H9 (cell line): Measurements from ENCODE around the gene SIRPD. TPM values are rescaled to one million over a fixed set of nuclear protein-coding genes. Genes with fewer than 3 reads are reported as not detected.

ENCODE experiments used
- DNase-seq: peaks from one replicate; pipeline ENCODE4 v3.0.0-alpha.2; 2017
- H2AFZ ChIP-seq: one replicate; pipeline ENCODE4 v1.6.1; 2013; ENCODE audit warnings: mild to moderate bottlenecking, low read length, control low read depth, moderate library complexity
- H2AK5ac ChIP-seq: 2 replicates; pipeline ENCODE4 v1.6.1; 2013; ENCODE audit warnings: low read length, control low read depth, mixed read lengths; ENCODE audit not compliant: insufficient read length
- H2BK120ac ChIP-seq: one replicate; pipeline ENCODE4 v1.6.1; 2013; ENCODE audit warnings: low read depth, mild to moderate bottlenecking, low read length, control low read depth, inconsistent platforms; ENCODE audit not compliant: poor library complexity, severe bottlenecking
- H2BK12ac ChIP-seq: 2 replicates; pipeline ENCODE4 v1.6.1; 2013; ENCODE audit warnings: low read length, control low read depth, mixed read lengths, low read depth; ENCODE audit not compliant: insufficient read length
- H2BK15ac ChIP-seq: 2 replicates; pipeline ENCODE4 v1.6.1; 2013; ENCODE audit warnings: low read depth, low read length, control low read depth
- H2BK20ac ChIP-seq: one replicate; pipeline ENCODE4 v1.6.1; 2013; ENCODE audit warnings: low read depth, mild to moderate bottlenecking, low read length, control low read depth, inconsistent platforms; ENCODE audit not compliant: poor library complexity, severe bottlenecking
- H2BK5ac ChIP-seq: 2 replicates; pipeline ENCODE4 v1.6.1; 2013; ENCODE audit warnings: low read length, control low read depth, mixed read lengths; ENCODE audit not compliant: insufficient read length
- H3K14ac ChIP-seq: 2 replicates; pipeline ENCODE4 v1.6.1; 2013; ENCODE audit warnings: low read length, control low read depth; ENCODE audit not compliant: insufficient read depth
- H3K18ac ChIP-seq: 2 replicates; pipeline ENCODE4 v1.6.1; 2013; ENCODE audit warnings: low read depth, mild to moderate bottlenecking, mixed read lengths, low read length, control low read depth; ENCODE audit not compliant: insufficient read length
- H3K23ac ChIP-seq: 2 replicates; pipeline ENCODE4 v1.6.1; 2013; ENCODE audit warnings: low read length, control low read depth, mixed read lengths, low read depth; ENCODE audit not compliant: insufficient read length
- H3K23me2 ChIP-seq: 2 replicates; pipeline ENCODE4 v1.6.1; 2013; ENCODE audit warnings: low read depth, mild to moderate bottlenecking, mixed read lengths, low read length, control low read depth; ENCODE audit not compliant: insufficient read length, poor library complexity, severe bottlenecking
- H3K27ac ChIP-seq: 2 replicates; pipeline ENCODE4 v1.5.1; 2013; ENCODE audit warnings: low read length, control low read depth, mixed read lengths, low read depth; ENCODE audit not compliant: insufficient read length
- H3K27me3 ChIP-seq: 2 replicates; pipeline ENCODE4 v1.6.1; 2013; ENCODE audit warnings: low read length, control low read depth, inconsistent platforms; ENCODE audit not compliant: insufficient read depth
- H3K4ac ChIP-seq: 2 replicates; pipeline ENCODE4 v1.6.1; 2013; ENCODE audit warnings: low read depth, mild to moderate bottlenecking, control low read depth, inconsistent platforms, low read length, moderate library complexity
- H3K4me1 ChIP-seq: 2 replicates; pipeline ENCODE4 v1.6.1; 2013; ENCODE audit warnings: low read length, control low read depth, inconsistent platforms; ENCODE audit not compliant: insufficient read depth
- H3K4me2 ChIP-seq: 2 replicates; pipeline ENCODE4 v1.6.1; 2013; ENCODE audit warnings: low read length, control low read depth, mixed read lengths; ENCODE audit not compliant: insufficient read length, insufficient read depth
- H3K56ac ChIP-seq: 2 replicates; pipeline ENCODE4 v1.6.1; 2013; ENCODE audit warnings: low read depth, mild to moderate bottlenecking, mixed read lengths, low read length, control low read depth; ENCODE audit not compliant: insufficient read length
- H3K79me1 ChIP-seq: 2 replicates; pipeline ENCODE4 v1.6.1; 2013; ENCODE audit warnings: low read depth, mild to moderate bottlenecking, moderate library complexity, low read length, control low read depth, inconsistent platforms; ENCODE audit not compliant: insufficient read depth, poor library complexity, severe bottlenecking
- H3K79me2 ChIP-seq: 2 replicates; pipeline ENCODE4 v1.6.1; 2013; ENCODE audit warnings: low read length, control low read depth, inconsistent platforms; ENCODE audit not compliant: insufficient read depth
- H3K9ac ChIP-seq: 2 replicates; pipeline ENCODE4 v1.6.1; 2013; ENCODE audit warnings: low read length, control low read depth, mixed read lengths; ENCODE audit not compliant: insufficient read length; ENCODE audit errors: extremely low read depth
- H3K9me3 ChIP-seq: one replicate; pipeline ENCODE4 v1.6.1; 2013; ENCODE audit warnings: low read depth, low read length, inconsistent platforms; ENCODE audit not compliant: control insufficient read depth
- H3T11ph ChIP-seq: one replicate; pipeline ENCODE4 v1.6.1; 2013; ENCODE audit warnings: mild to moderate bottlenecking, low read length, control low read depth, inconsistent platforms
- H4K20me1 ChIP-seq: one replicate; pipeline ENCODE4 v1.6.1; 2013; ENCODE audit not compliant: control insufficient read depth, insufficient read length, insufficient read depth
- H4K5ac ChIP-seq: 2 replicates; pipeline ENCODE4 v1.6.1; 2013; ENCODE audit warnings: low read depth, mild to moderate bottlenecking, mixed read lengths, low read length, control low read depth; ENCODE audit not compliant: insufficient read length
- H4K8ac ChIP-seq: replicated peaks from 2 replicates; pipeline ENCODE4 v1.6.1; 2013; ENCODE audit warnings: low read length, control low read depth, mixed read lengths, low read depth; ENCODE audit not compliant: insufficient read length
- H4K91ac ChIP-seq: 2 replicates; pipeline ENCODE4 v1.6.1; 2013; ENCODE audit warnings: low read depth, mild to moderate bottlenecking, moderate library complexity, mixed read lengths, low read length, control low read depth; ENCODE audit not compliant: insufficient read length
- H3K27ac Mint-ChIP-seq, 3 experiments: 2 replicates in 2 of 3; 3 replicates in 1 of 3; pipeline ENCODE4 v1.8.0; 2020 to 2021; ENCODE audit warnings: mixed read lengths in 3 of 3, mild to moderate bottlenecking in 1 of 3, moderate library complexity in 1 of 3
- H3K27me3 Mint-ChIP-seq: 2 replicates; pipeline ENCODE4 v1.8.0; 2021; ENCODE audit warnings: low read depth, mild to moderate bottlenecking, moderate library complexity, mixed read lengths
- H3K36me3 Mint-ChIP-seq, 3 experiments: 2 replicates in 2 of 3; 3 replicates in 1 of 3; pipeline ENCODE4 v1.8.0; 2020 to 2021; ENCODE audit warnings: low read depth in 3 of 3, mixed read lengths in 3 of 3; ENCODE audit not compliant: insufficient read depth in 1 of 3
- H3K4me1 Mint-ChIP-seq, 2 experiments: 2 replicates each; pipeline ENCODE4 v1.8.0; 2020; ENCODE audit warnings: mixed read lengths in 2 of 2
- H3K4me3 Mint-ChIP-seq, 2 experiments: 2 replicates in 1 of 2; 3 replicates in 1 of 2; pipeline ENCODE4 v1.8.0; 2020 to 2021; ENCODE audit warnings: mild to moderate bottlenecking in 2 of 2, mixed read lengths in 2 of 2, moderate library complexity in 1 of 2
- H3K9me3 Mint-ChIP-seq, 2 experiments: 2 replicates in 1 of 2; 3 replicates in 1 of 2; pipeline ENCODE4 v1.8.0; 2020; ENCODE audit warnings: mild to moderate bottlenecking in 2 of 2, mixed read lengths in 2 of 2, moderate library complexity in 1 of 2
- CTCF ChIP-seq: fragments of 200-600 bp; sonication (generic); conservative IDR thresholded peaks from 3 replicates; pipeline ENCODE4 v1.8.0; 2021; ENCODE audit warnings: antibody characterized with exemption, mild to moderate bottlenecking
- WGBS: extraction: QIAGEN DNeasy Blood & Tissue Kit; methylation state at CpG from one replicate; pipeline ENCODE4 v1.1.7; 2013; ENCODE audit warnings: missing lambda C conversion rate, low lambda C conversion rate, mixed read lengths; ENCODE audit not compliant: insufficient read length; ENCODE audit errors: extremely low coverage; 5-methylcytosine and 5-hydroxymethylcytosine counted together
- total RNA-seq: library from RNA; stranded (reverse); gene quantifications from 2 replicates; pipeline ENCODE4 v1.2.1, GENCODE V29; 2021

The SIRPD gene
- total RNA-seq, 1 experiment from 2014 or later: not detected

- Histone ChIP-seq H4K20me1 (no peaks in the 10 kb centered on the region), H4K91ac (no peak overlapping the region)
- H3K27ac Mint-ChIP-seq: peak overlapping the region in 1 of 3 experiments; percentile 55; a peak in 1 of 7 replicates
Measured at GRCh38 chr20:1507276-1507675, 50.2 kb downstream of the SIRPD start.

More at GRCh38 chr20:1507276-1507675, 50.2 kb downstream of the SIRPD start:
- H3K9me3 Mint-ChIP-seq: peaks cover 9 to 10% of the 10 kb centered on the region in 2 experiments
- no peak overlapping the region for H3K4me3 Mint-ChIP-seq
- H2BK120ac ChIP-seq: no peak overlapping the region
- no peak overlapping the region for H3K56ac ChIP-seq
- no peak overlapping the region for H2AFZ ChIP-seq
- H2BK12ac ChIP-seq: no peak overlapping the region
- DNase-seq: no peak
- no CpG with 5 or more reads among the region's 3 CpGs for WGBS
- no peak overlapping the region for H3K4ac ChIP-seq
- no peak overlapping the region for H3K14ac ChIP-seq
- no peaks in the 10 kb centered on the region for H3K9me3 ChIP-seq
- H3K27me3 ChIP-seq: no peaks in the 10 kb centered on the region
- H3K27ac ChIP-seq: no peak overlapping the region
- H3K23ac ChIP-seq: no peak overlapping the region
- peaks cover 0 to 10% (median 3%) of the 10 kb centered on the region in 3 experiments; a peak in 3 of 7 replicates for H3K36me3 Mint-ChIP-seq
- no peak overlapping the region for H3K18ac ChIP-seq
- H4K8ac ChIP-seq: no peak overlapping the region
- no peaks in the 10 kb centered on the region for H3K79me1 ChIP-seq
- no peaks in the 10 kb centered on the region for H3K23me2 ChIP-seq
- H3K4me1 ChIP-seq: no peaks in the 10 kb centered on the region
- no peak overlapping the region for H4K5ac ChIP-seq
- TF ChIP-seq CTCF: no peak
- no peak overlapping the region for H3T11ph ChIP-seq
- H3K4me1 Mint-ChIP-seq: peaks cover 8 to 12% of the 10 kb centered on the region in 2 experiments
- H2BK5ac ChIP-seq: no peak overlapping the region
- no peak overlapping the region for H2BK15ac ChIP-seq
- H3K9ac ChIP-seq: no peak overlapping the region
- H2BK20ac ChIP-seq: no peak overlapping the region
- peaks cover 27% of the 10 kb centered on the region for H3K27me3 Mint-ChIP-seq
- H3K79me2 ChIP-seq: no peaks in the 10 kb centered on the region
- no peak overlapping the region for H2AK5ac ChIP-seq
- no peak overlapping the region for H3K4me2 ChIP-seq
